B cell (primary cell): ENCODE results near the gene INHBB. TPM values are rescaled to one million over a fixed set of nuclear protein-coding genes. Genes with fewer than 3 reads are reported as not detected.

ENCODE experiments used
- ATAC-seq: fragments of 200-7000 bp; cut with Tn5 transposase; one replicate; pipeline ENCODE4 v1.10.0; 2021; ENCODE audit warnings: low read depth, mild to moderate bottlenecking, moderate number of reproducible peaks, moderate library complexity
- CTCF ChIA-PET: fragments of 350-600 bp; sonication (Branson Sonifier 250); formaldehyde crosslinking; loops from one replicate; lab custom pipeline; 2021; ENCODE audit warnings: antibody characterized with exemption, inconsistent platforms; lab: Charles Lee
- POLR2A ChIA-PET: fragments of 350-600 bp; sonication (Branson Sonifier 250); formaldehyde crosslinking; loops from one replicate; lab custom pipeline; 2021; ENCODE audit warnings: antibody characterized with exemption; lab: Charles Lee
- DNase-seq: peaks from one replicate; pipeline ENCODE4 v3.0.0; 2013
- H2AFZ ChIP-seq: 2 replicates; pipeline ENCODE4 v1.6.1; 2012; ENCODE audit warnings: mild to moderate bottlenecking, low read depth, low read length; ENCODE audit not compliant: insufficient read depth, poor library complexity, severe bottlenecking
- H3K27ac ChIP-seq, 2 donors: 1 replicate in 1 of 2; 2 replicates in 1 of 2; pipeline ENCODE4 v1.5.1; 2012 to 2013; ENCODE audit warnings: low read length in 2 of 2, mild to moderate bottlenecking in 2 of 2, moderate library complexity in 1 of 2
- H3K27me3 ChIP-seq, 4 experiments: fragments of 200-600 bp in 1 of 4; sonication (generic) in 1 of 4; replicated peaks in 1 of 4; 1 replicate in 2 of 4; 2 replicates in 2 of 4; pipeline versions ENCODE4 v1.6.1 to v1.7.0; 2013 to 2016; ENCODE audit warnings: low read length in 3 of 4, mild to moderate bottlenecking in 2 of 4, mixed read lengths in 1 of 4, moderate library complexity in 1 of 4; ENCODE audit not compliant: insufficient read depth in 4 of 4, control insufficient read depth in 3 of 4; ENCODE audit errors: control extremely low read depth in 1 of 4
- H3K36me3 ChIP-seq, 2 experiments: replicated peaks in 1 of 2; 1 replicate in 1 of 2; 2 replicates in 1 of 2; pipeline versions ENCODE4 v1.6.1 to v1.7.1; 2013; ENCODE audit warnings: low read length in 1 of 2; ENCODE audit not compliant: insufficient read depth in 2 of 2, control insufficient read depth in 1 of 2; ENCODE audit errors: control extremely low read depth in 1 of 2, extremely low read depth in 1 of 2
- H3K4me1 ChIP-seq, 2 donors: fragments of 200-600 bp in 1 of 2; sonication (generic) in 1 of 2; 1 replicate in 1 of 2; 2 replicates in 1 of 2; pipeline versions ENCODE4 v1.5.1 to v1.6.1; 2013 to 2017; ENCODE audit warnings: low read length in 2 of 2; ENCODE audit not compliant: control insufficient read depth in 2 of 2, insufficient read depth in 2 of 2
- H3K4me2 ChIP-seq: replicated peaks from 2 replicates; pipeline ENCODE3; 2012; ENCODE audit warnings: mild to moderate bottlenecking, low read depth, low read length; ENCODE audit not compliant: poor library complexity, severe bottlenecking
- H3K4me3 ChIP-seq, 5 experiments: fragments of 200-600 bp in 1 of 5; sonication (generic) in 1 of 5; 1 replicate in 3 of 5; 2 replicates in 2 of 5; pipeline versions ENCODE4 v1.5.1 to v1.7.0; 2011 to 2016; ENCODE audit warnings: low read length in 4 of 5, mild to moderate bottlenecking in 4 of 5, low read depth in 2 of 5, control low read depth in 1 of 5, moderate library complexity in 1 of 5; ENCODE audit not compliant: insufficient read depth in 1 of 5; ENCODE audit errors: control extremely low read depth in 1 of 5, extremely low read depth in 1 of 5
- H3K79me2 ChIP-seq: fragments of 200-600 bp; sonication (generic); one replicate; pipeline ENCODE4 v1.6.0; 2016; ENCODE audit warnings: low read length; ENCODE audit not compliant: control insufficient read depth, insufficient read depth
- H3K9ac ChIP-seq: fragments of 200-600 bp; sonication (generic); 2 replicates; pipeline ENCODE4 v1.6.1; 2017; ENCODE audit warnings: mild to moderate bottlenecking, low read length, moderate library complexity
- H3K9me3 ChIP-seq, 3 donors: one replicate each; pipeline versions ENCODE4 v1.6.1 to v1.7.1; 2013; ENCODE audit warnings: low read length in 2 of 3; ENCODE audit not compliant: control insufficient read depth in 2 of 3, insufficient read depth in 1 of 3; ENCODE audit errors: control extremely low read depth in 1 of 3
- H4K20me1 ChIP-seq: 2 replicates; pipeline ENCODE4 v1.6.0; 2012; ENCODE audit warnings: mild to moderate bottlenecking, low read length; ENCODE audit not compliant: insufficient read depth, control insufficient read depth, poor library complexity, severe bottlenecking
- H3K27ac Mint-ChIP-seq: one replicate; pipeline ENCODE4 v1.8.0; 2021; ENCODE audit warnings: mixed read lengths
- H3K27me3 Mint-ChIP-seq: one replicate; pipeline ENCODE4 v1.8.0; 2021; ENCODE audit warnings: mixed read lengths
- H3K4me1 Mint-ChIP-seq: one replicate; pipeline ENCODE4 v1.8.0; 2021; ENCODE audit warnings: mixed read lengths
- H3K4me3 Mint-ChIP-seq: one replicate; pipeline ENCODE4 v1.8.0; 2021; ENCODE audit warnings: mixed read lengths
- H3K9me3 Mint-ChIP-seq: one replicate; pipeline ENCODE4 v1.8.0; 2022; ENCODE audit warnings: mixed read lengths; ENCODE audit not compliant: insufficient read depth
- CTCF ChIP-seq: fragments of 200-600 bp; IDR thresholded peaks from one replicate; pipeline ENCODE4 v1.8.0; 2022; ENCODE audit warnings: antibody characterized with exemption, mild to moderate bottlenecking
- EZH2 ChIP-seq: IDR thresholded peaks from 2 replicates; pipeline ENCODE4 v1.6.1; 2012; ENCODE audit warnings: borderline replicate concordance, low read depth, mild to moderate bottlenecking, moderate library complexity, low read length; ENCODE audit not compliant: insufficient read depth, poor library complexity, severe bottlenecking
- WGBS: methylation state at CpG from one replicate; pipeline ENCODE4 v1.1.5; 2013; ENCODE audit warnings: missing lambda C conversion rate; ENCODE audit not compliant: insufficient coverage; 5-methylcytosine and 5-hydroxymethylcytosine counted together
- intact Hi-C: fragments of 100-400 bp; cut with micrococcal nuclease; formaldehyde crosslinking; loops from one replicate; pipeline ENCODE4 v1.10.0; 2022
- polyA plus RNA-seq: library from polyadenylated mRNA; depleted of rRNA; stranded (reverse); fragments of >200 nt; gene quantifications from 2 replicates; pipeline ENCODE4 v1.2.3, GENCODE V29; 2012
- total RNA-seq, 2 donors: library from RNA; stranded (reverse); fragments of 120-200 nt in 1 of 2; gene quantifications; 1 replicate in 1 of 2; 2 replicates in 1 of 2; pipeline versions ENCODE4 v1.2.3 to v1.2.4, GENCODE V29; 2013 to 2022

The INHBB gene
- total and polyA plus RNA-seq, 2 donors (not counting 1 experiment from before 2014, with no cell fraction given) = 0.03 TPM; not detected in 1

- peaks cover 18 to 31% of the 10 kb centered on the region in 2 donors for H3K4me1 ChIP-seq
- CTCF ChIA-PET = no interaction called here
These were observed 4.0 kb upstream of the INHBB start for GRCh38 chr2:120341977-120342376.

GRCh38 chr2:120342446-120342845 is 3.5 kb upstream of the INHBB start:
- Histone ChIP-seq H3K4me3 (no peak overlapping the region), H4K20me1 (no peaks in the 10 kb centered on the region), H3K36me3 (no peaks in the 10 kb centered on the region), H3K79me2 (no peaks in the 10 kb centered on the region), H3K9ac (no peak overlapping the region), H3K4me2 (no peak overlapping the region), H3K9me3 (peaks cover 0 to 11% (median 0%) of the 10 kb centered on the region in 3 donors), H3K27ac (no peak overlapping the region), H2AFZ (no peak overlapping the region), H3K4me1 (peaks cover 23 to 34% of the 10 kb centered on the region in 2 donors), H3K27me3 (peaks cover 0 to 68% (median 32%) of the 10 kb centered on the region in 4 experiments)
- WGBS = 29% methylated on average over 7 of the region's 7 CpGs
- POLR2A ChIA-PET = no interaction called here
- CTCF ChIA-PET = interaction anchor here (1.3 to 1.5 kb wide), 2 partner anchors 168 to 338 kb away, joined by 4 to 10 read pairs; no protein-coding TSS in a partner anchor
- Mint-ChIP-seq H3K4me3 (peak overlapping the region; percentile 41), H3K27ac (no peak overlapping the region), H3K27me3 (peaks cover 48% of the 10 kb centered on the region), H3K4me1 (peaks cover 23% of the 10 kb centered on the region), H3K9me3 (no peaks in the 10 kb centered on the region)
- intact Hi-C loops = no loop called here
- TF ChIP-seq EZH2 (no peak), CTCF (no peak)
- DNase-seq (no peak), ATAC-seq (no peak)

More at GRCh38 chr2:120341977-120342376, 4.0 kb upstream of the INHBB start:
- H3K27me3 Mint-ChIP-seq = peaks cover 47% of the 10 kb centered on the region
- H3K4me3 Mint-ChIP-seq = peak overlapping the region; percentile 41
- intact Hi-C loops = no loop called here
- H3K4me3 ChIP-seq = no peak overlapping the region
- H3K27ac ChIP-seq = no peak overlapping the region
- H3K27me3 ChIP-seq = peaks cover 0 to 69% (median 31%) of the 10 kb centered on the region in 4 experiments
- no peaks in the 10 kb centered on the region for H3K36me3 ChIP-seq
- no peaks in the 10 kb centered on the region for H4K20me1 ChIP-seq
- H3K9me3 ChIP-seq = peaks cover 0 to 11% (median 0%) of the 10 kb centered on the region in 3 donors
- no peak overlapping the region for H3K27ac Mint-ChIP-seq
- no peak overlapping the region for H2AFZ ChIP-seq
- ATAC-seq (no peak), DNase-seq (no peak)
- no peak overlapping the region for H3K9ac ChIP-seq
- POLR2A ChIA-PET = no interaction called here
- H3K4me1 Mint-ChIP-seq = peaks cover 18% of the 10 kb centered on the region
- no peaks in the 10 kb centered on the region for H3K9me3 Mint-ChIP-seq
- TF ChIP-seq CTCF (no peak), EZH2 (no peak)
- 77% methylated on average over 1 of the region's 7 CpGs for WGBS
- H3K79me2 ChIP-seq = no peaks in the 10 kb centered on the region
- H3K4me2 ChIP-seq = no peak overlapping the region
